ENCODE data around the gene ATAD3C. TPM values are rescaled to one million over a fixed set of nuclear protein-coding genes. Genes with fewer than 3 reads are reported as not detected.
A peak's percentile ranks its signal among the peaks of the same experiment; 100 is the strongest.
"Not testable (repeated sequence)": the region's sequence is repeated elsewhere in the genome, so short reads cannot be mapped to it uniquely, and the experiment has no call there.

ATAD3C gene
- total RNA-seq, 1 experiment from 2014 or later = not detected

- not testable (repeated sequence) for DNase-seq (ENCODE audit: low read depth)
These were observed 22.8 kb downstream of the ATAD3C start for GRCh38 chr1:1472053-1472876.

GRCh38 chr1:1476011-1476410, 26.5 kb downstream of the ATAD3C start:
- not testable (repeated sequence) for DNase-seq (ENCODE audit: low read depth)

GRCh38 chr1:1477206-1477605, 27.7 kb downstream of the ATAD3C start:
- DNase-seq (ENCODE audit: low read depth) = no peak

- no peak for DNase-seq (ENCODE audit: low read depth)
These were observed 30.3 kb downstream of the ATAD3C start for GRCh38 chr1:1479547-1480487.

GRCh38 chr1:1480488-1480867, 31.0 kb downstream of the ATAD3C start:
- not testable (repeated sequence) for DNase-seq (ENCODE audit: low read depth)

GRCh38 chr1:1481811-1482210, 32.3 kb downstream of the ATAD3C start:
- DNase-seq (ENCODE audit: low read depth) = not testable (repeated sequence)

GRCh38 chr1:1482856-1483255, 33.4 kb downstream of the ATAD3C start:
- no peak for DNase-seq (ENCODE audit: low read depth)

GRCh38 chr1:1483714-1484113, 34.2 kb downstream of the ATAD3C start:
- DNase-seq (ENCODE audit: low read depth) = no peak

- DNase-seq (ENCODE audit: low read depth) = not testable (repeated sequence)
These were observed 35.7 kb downstream of the ATAD3C start for GRCh38 chr1:1484976-1485750.

DNA sequence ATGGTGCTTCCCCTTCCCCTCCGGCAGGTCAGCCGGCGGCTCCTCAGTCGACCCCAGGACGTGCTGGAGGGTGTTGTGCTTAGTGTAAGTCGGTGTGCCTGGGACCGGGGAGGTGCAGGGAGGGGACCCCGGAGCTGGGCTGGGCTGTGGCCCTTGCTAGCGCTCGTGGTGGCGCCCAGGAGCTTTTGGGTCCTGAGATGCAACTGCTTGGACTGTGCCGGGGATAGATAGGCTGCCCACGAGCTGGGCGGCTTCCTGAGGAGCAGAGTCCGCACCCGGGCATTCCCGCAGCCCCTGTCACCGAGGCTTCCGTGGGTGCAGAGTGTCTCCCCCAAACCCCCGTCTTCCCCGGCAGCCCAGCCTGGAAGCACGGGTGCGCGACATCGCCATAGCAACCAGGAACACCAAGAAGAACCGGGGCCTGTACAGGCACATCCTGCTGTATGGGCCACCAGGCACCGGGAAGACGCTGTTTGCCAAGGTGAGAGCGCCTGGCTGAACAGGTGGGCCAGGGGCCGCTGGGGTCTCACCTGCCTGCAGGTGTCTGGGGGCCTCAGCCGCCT, 36.3 kb downstream of the ATAD3C start:
- DNase-seq (ENCODE audit: low read depth) = not testable (repeated sequence)

GRCh38 chr1:1487701-1488100, 38.2 kb downstream of the ATAD3C start:
- DNase-seq (ENCODE audit: low read depth) = no peak

GRCh38 chr1:1489231-1489630, 39.7 kb downstream of the ATAD3C start:
- no peak for DNase-seq (ENCODE audit: low read depth)

DNA sequence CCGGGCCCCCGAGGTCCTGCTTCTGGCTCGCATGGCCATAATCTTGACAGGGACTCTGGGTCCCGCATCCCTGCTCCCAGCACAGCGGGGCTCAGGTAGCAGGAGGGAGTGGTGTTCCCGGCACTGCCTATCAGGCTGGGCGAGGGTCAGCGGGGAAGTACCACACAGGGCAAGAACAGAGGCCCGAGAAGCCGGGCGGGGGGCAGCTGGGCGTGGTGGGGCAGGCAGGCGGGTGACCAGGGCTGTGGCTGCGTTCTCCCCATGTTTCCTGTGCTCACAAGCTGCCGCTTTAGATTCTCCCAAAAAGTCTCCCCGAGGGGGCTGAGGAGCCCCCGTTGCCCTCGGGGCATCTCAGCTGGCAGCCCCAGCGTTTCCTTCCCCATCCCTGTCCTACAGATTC, 40.4 kb downstream of the ATAD3C start:
- DNase-seq (ENCODE audit: low read depth) = no peak

GRCh38 chr1:1490633-1491230, 41.2 kb downstream of the ATAD3C start:
- DNase-seq (ENCODE audit: low read depth) = no peak

DNA sequence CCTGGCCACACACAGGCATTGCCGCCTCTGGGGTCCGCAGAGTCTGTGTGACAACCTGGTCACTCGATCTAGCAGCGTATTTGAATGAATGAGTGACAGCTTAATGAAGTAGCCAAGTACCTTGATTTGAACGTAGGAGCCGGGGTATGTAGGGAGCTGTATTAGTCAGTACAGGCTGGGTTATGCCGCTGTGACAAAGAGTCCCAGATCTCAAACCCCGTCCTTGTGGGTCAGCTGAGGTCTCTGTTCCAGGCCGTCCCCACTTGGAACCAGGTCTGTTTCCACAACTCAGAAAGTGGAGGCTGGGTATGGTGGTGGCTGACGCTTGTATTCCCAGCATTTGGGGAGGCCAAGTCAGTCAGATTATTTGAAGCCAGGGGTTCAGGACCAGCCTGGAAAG, 42.1 kb downstream of the ATAD3C start:
- DNase-seq (ENCODE audit: low read depth) = no peak

DNA sequence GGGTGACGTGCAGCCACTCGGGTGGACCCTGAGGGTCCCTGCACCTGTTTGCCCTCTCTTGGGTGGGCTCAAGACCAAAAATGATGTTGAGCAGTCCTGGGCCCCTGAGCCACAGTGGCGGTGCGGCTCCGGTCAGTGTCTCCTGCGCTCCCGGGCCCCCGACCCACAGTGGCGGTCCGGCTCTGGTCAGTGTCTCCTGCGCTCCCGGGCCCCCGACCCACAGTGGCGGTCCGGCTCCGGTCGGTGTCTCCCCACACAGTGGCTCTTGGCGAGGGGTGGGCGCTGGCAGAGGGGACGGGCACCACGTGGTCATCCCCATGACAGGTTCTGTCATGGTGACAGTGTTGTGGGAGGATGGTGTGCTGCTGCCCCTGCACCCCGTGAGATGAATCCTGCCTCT, 44.8 kb downstream of the ATAD3C start:
- DNase-seq (ENCODE audit: low read depth) = not testable (repeated sequence)

DNA sequence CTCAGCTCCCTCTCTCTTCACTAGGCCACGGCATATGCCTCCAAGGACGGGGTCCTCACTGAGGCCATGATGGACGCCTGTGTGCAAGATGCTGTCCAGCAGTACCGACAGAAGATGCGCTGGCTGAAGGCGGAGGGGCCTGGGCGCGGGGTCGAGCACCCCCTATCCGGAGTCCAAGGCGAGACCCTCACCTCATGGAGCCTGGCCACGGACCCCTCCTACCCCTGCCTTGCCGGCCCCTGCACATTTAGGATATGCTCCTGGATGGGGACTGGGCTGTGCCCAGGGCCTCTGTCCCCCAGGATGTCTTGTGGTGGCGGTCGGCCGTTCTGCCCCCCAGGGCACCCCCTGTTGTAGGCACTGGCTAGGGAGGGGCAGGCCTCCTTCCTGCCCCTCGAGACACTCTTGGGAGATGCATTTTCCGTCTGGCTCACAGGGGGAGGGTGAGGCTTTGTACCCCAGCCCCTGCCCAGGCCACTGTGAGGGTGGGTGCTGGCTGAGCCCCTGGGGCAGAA, 46.0 kb downstream of the ATAD3C start:
- not testable (repeated sequence) for DNase-seq (ENCODE audit: low read depth)

GRCh38 chr1:1504777-1505365, 55.4 kb downstream of the ATAD3C start:
- peak; percentile 75 for DNase-seq (ENCODE audit: low read depth)

DNA sequence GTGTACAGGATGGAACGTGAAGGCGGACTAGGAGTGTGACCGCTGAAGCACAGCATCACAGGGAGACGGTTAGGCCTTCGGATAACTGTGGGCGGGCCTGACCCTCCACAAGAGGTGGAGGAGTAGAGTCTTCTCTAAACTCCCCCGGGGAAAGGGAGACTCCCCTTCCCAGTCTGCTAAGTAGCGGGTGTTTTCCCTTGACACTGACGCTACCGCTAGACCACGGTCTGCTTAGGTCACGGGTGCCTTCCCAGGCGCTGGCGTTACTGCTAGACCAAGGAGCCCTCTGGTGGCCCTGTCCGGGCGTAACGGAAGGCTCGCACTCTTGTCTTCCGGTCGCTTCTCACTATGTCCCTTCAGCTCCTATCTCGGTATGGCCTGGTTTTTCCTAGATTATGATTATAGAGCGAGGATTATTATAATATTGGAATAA, 55.9 kb downstream of the ATAD3C start:
- DNase-seq (ENCODE audit: low read depth) = peak; percentile 35

GRCh38 chr1:1505801-1506200, 56.3 kb downstream of the ATAD3C start:
- not testable (repeated sequence) for DNase-seq (ENCODE audit: low read depth)

Measured in RPMI7951 (cell line).